GM19328 (cell line): ENCODE measurements around the gene MALRD1.
"Not testable (repeated sequence)": the region's sequence is repeated elsewhere in the genome, so short reads cannot be mapped to it uniquely, and the experiment has no call there.

Experiments used
- ATAC-seq: cut with Tn5 transposase; IDR thresholded peaks from one replicate; pipeline ENCODE4 v1.9.1; 2021; ENCODE audit warnings: mild to moderate bottlenecking, moderate library complexity; ENCODE audit not compliant: unreplicated experiment

The MALRD1 gene

DNA sequence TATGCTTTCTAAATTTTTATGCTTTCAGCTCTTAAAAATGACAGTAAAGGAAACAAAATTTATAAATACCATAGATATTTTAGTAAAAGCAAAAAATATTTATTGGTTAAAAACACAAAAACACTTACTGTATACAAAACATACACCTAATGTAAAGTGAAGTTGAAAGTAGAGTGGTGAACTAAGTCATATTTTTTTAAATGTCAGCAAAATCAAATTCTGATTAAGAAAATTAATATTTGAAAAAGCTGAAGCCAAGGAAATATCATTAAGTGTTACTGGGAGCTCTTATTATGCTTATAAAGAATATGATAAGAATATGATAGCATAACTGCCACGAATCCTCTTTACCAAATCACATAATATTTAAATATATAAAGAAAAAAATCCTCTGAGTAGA lies 702.4 kb downstream of the MALRD1 start:
- no peak for ATAC-seq

DNA sequence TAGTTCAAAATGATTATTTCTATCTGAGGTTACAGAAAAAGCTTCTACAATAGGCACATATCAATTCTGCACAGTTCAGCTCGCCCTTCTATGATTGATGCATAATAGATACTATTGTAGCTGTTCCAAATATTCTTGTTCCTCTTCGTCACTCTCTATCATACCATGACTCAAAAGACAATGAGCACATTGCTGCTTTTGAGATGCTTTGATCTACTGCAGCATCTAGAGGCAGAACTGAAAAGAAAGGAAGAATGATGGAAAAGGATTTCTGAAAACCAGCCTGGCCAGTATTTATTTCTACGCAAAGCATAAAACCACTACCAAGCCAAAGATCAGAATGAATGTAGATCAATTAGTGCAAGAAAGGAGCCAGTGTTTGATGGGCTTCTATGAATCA lies 708.3 kb downstream of the MALRD1 start:
- no peak for ATAC-seq

DNA sequence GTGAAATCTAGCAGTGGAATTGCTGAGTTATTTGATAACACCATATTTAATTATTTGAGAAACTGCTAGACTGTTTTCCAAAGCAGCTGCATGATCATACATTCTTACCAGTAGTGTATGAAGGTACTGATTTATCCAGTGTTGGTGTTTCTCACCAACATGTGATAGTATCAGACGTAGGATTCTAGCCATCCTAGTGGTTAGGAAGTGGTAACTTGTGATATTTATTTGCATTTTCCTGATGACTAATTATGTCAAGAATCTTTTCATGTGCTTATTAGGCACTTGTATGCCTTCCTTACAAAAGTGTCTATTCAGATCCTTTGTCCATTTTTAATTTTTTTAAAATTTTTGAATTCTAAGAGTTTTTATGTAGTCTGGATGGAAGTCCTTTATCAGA lies 713.4 kb downstream of the MALRD1 start:
- ATAC-seq = no peak

DNA sequence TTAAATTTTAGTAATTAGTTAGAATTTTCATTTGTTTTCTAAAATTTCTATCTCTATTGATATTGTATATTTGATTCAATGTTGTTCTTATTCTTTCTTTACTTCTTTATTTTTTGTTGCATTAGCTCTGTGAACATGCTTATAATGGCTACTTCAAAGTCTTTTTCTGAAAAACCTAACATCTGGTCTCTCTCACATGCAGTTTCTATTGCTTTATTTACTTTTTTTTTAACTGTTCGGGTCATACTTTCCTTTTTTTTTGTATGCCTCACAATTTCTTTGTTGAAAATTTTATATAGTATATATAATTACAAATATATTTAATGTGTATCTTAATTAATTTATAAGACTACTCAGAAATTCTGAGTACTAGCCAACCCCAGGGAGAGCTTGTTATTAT lies 715.5 kb downstream of the MALRD1 start:
- no peak for ATAC-seq

DNA sequence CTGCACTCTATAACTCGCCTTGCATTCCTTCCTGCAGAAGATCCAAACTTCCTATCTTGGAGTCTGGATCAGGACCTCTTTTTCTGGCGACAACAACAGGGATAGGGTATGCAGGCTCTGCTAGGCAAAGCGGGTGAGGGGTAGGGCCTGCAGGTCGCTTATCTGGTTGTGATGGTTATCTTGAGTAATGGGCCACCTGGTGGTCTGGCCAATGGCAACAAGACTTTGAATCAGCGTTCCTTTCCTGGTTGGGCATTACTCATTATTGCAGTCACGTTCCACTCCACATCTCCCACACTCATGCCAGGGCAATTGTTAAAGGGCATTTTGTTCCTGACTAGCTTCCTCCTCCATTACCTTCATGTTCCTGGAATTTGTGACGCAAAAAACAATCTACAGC lies 719.3 kb downstream of the MALRD1 start:
- no peak for ATAC-seq

DNA sequence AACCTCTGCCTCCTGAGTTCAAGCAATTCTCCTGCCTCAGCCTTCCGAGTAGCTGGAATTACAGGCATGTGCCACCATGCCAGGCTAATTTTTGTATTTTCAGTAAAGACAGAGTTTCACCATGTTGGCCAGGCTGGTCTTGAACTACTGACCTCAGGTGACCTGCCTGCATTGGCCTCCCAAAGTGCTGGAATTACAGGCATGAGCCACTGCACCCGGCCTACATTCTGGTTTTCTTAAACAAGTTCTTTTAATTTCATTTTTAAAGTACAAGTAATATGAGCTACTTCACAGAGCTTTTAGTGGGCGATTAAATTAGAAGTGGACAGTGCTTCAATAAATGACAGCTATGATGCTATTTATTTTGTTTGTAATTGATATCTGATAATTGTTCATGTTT lies 721.2 kb downstream of the MALRD1 start:
- ATAC-seq = not testable (repeated sequence)

DNA sequence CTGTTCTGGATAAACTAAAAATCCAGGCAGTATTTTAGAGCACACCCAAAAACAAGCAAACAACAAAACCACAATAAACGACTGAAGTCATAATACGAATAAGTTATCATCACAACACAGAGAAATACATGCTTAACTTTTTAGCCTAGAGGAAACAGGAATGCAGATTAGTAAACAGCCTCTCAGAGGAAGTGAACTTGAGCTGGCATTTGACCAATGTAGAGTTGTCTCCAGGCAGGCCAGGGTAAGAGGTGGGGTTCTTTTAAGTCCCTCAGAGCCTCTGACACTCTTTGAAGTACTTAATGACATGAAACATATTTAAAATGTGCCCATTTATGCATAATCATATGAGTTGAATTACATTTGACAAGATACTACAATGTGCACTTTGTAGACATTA lies 724.4 kb downstream of the MALRD1 start:
- no peak for ATAC-seq

DNA sequence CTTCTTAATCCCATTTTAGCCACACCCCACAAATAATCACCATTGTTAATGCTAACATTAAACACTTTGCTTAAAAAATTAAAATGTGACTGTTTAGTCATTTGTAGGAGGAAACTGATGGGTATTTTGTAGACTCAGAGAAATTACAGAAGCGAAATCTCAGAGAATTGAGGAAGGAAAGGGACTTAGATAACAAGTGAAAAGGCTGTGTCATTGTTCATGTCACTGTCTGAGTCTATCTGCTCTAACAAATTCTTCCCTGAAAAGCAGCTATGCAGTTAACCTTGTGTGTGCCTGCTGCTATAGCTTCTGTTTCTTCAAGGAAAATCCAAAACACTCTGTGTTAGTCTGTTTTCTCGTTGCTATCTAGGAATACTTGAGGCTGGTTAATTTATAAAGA lies 726.7 kb downstream of the MALRD1 start:
- no peak for ATAC-seq

DNA sequence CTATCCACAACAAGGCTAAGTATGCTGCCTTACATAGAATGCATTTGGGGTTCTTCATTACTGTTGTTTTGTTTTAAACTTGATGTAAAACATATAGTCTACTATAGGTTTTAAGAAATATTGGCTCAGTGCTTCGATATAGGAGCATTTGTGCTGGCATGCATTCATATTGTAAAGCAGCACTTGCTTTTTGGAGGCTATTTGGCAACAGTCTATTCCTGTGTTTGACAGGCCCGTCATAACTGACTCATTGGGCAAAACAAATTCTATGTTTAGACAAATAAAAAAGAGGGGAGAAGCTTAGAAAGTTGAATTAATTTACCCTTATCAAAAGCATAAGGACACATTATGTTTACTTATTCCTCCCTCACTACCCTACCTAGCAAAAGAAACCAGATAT lies 729.2 kb downstream of the MALRD1 start:
- ATAC-seq = no peak

DNA sequence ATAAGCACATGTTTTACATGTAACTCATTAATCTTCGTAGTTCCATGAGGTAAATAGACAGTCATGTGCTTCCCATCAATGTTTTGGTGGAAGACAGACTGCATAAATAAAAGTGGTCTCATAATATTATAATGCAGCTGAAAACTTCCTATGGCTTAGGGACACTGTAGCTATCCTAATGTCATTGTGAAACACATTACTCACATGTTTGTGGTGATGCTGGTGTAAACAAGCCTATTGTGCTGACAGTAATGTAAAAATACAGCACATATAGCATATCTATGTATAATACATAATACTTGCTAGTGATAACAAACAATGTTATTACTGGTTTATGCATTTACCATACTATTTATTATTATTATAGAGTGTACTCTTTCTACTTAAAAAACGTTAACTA lies 730.4 kb downstream of the MALRD1 start:
- no peak for ATAC-seq

DNA sequence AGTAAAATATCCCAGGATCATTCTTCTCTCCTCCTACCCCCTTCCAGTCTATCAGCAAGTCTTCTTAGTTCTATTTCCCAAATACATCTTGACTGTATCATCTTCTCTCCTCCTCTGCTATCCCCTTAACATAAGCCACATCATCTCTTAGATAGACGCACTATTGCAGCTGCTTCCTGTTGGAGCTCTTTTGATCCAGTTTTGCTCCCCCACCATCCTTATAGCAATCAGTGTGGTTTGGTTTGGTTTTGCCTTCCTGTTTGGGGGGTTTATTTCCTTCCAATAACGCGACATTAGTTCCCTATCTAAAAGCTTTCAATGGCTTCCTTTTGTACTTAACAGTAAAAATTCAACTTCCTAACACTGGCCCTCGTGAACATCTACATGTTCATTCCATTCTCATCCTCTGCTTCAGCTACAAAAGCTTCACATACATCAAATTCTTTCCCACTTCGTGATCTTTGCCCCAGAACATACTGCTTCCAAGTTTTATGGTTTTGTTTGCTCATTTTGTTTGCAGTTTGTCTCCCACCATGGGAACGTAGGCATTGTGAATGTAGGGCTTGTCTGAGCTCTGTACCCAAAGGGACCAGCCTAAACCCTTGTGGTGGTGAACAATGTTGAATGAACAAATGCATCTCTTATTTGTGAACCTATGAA lies 734.0 kb downstream of the MALRD1 start:
- ATAC-seq = no peak

DNA sequence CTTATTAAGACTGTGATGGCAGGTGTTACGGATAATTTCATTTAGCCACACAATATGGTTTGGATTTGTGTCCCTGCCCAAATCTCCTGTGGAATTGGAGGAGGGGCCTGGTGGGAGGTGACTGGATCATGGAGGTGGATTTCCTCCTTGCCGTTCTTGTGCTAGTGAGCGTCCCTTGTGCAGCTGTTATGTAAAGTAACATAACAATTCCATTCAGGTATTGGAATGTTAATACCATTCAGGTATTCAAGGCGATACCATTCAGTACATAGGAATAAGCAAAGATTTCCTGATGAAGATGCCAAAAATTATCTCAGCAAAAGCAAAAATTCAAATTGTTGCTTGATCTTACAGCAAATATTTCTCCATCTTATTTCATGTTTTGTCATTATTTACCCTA lies 735.1 kb downstream of the MALRD1 start:
- ATAC-seq = no peak
